Thyroid gland (tissue), 4 donors: ENCODE measurements around the gene ARPC2.

Experiments used
- POLR2A ChIP-seq, 2 donors: fragments of 450-650 bp; IDR thresholded peaks; one replicate each; pipeline ENCODE4 v1.6.1; 2017; ENCODE audit warnings: antibody characterized with exemption in 2 of 2, mild to moderate bottlenecking in 2 of 2, moderate library complexity in 1 of 2
- TF ChIP-seq, protein P1 (sequence below), 6 experiments: fragments of 200-600 bp in 3 of 6; fragments of 450-650 bp in 3 of 6; sonication (generic) in 3 of 6; IDR thresholded peaks; one replicate each; pipeline ENCODE4 v1.5.1; 2016 to 2019; ENCODE audit warnings: antibody characterized with exemption in 6 of 6, mild to moderate bottlenecking in 2 of 6, inconsistent platforms in 1 of 6, moderate library complexity in 1 of 6

DNA sequence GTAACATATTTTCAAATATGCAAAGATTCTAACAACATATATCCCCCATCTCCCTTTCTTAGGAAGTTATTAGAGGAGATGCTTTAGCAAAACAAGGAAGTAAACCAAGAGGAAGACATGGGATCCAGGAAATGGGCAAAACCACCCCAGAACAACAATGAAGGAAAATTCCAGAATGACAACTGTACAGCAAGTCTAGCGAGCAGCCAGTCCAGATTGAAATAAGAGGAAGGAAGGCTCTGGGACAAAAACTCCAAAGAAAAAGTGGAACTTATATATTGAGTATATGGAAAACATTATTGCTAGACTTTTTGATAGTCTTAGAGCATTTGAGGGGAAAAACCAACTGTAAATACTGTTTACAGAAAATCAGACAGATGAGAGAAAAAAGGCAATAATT lies 2.9 kb upstream of the ARPC2 start:
- TF ChIP-seq, protein P1, sequence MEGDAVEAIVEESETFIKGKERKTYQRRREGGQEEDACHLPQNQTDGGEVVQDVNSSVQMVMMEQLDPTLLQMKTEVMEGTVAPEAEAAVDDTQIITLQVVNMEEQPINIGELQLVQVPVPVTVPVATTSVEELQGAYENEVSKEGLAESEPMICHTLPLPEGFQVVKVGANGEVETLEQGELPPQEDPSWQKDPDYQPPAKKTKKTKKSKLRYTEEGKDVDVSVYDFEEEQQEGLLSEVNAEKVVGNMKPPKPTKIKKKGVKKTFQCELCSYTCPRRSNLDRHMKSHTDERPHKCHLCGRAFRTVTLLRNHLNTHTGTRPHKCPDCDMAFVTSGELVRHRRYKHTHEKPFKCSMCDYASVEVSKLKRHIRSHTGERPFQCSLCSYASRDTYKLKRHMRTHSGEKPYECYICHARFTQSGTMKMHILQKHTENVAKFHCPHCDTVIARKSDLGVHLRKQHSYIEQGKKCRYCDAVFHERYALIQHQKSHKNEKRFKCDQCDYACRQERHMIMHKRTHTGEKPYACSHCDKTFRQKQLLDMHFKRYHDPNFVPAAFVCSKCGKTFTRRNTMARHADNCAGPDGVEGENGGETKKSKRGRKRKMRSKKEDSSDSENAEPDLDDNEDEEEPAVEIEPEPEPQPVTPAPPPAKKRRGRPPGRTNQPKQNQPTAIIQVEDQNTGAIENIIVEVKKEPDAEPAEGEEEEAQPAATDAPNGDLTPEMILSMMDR (IDR thresholded peaks at IDR 0.05): no peak
- TF ChIP-seq POLR2A (IDR thresholded peaks at IDR 0.05): no peak
